Measurements from ENCODE around the gene PIGS.
"Not testable (repeated sequence)": the region's sequence is repeated elsewhere in the genome, so short reads cannot be mapped to it uniquely, and the experiment has no call there.

Gene PIGS

DNA sequence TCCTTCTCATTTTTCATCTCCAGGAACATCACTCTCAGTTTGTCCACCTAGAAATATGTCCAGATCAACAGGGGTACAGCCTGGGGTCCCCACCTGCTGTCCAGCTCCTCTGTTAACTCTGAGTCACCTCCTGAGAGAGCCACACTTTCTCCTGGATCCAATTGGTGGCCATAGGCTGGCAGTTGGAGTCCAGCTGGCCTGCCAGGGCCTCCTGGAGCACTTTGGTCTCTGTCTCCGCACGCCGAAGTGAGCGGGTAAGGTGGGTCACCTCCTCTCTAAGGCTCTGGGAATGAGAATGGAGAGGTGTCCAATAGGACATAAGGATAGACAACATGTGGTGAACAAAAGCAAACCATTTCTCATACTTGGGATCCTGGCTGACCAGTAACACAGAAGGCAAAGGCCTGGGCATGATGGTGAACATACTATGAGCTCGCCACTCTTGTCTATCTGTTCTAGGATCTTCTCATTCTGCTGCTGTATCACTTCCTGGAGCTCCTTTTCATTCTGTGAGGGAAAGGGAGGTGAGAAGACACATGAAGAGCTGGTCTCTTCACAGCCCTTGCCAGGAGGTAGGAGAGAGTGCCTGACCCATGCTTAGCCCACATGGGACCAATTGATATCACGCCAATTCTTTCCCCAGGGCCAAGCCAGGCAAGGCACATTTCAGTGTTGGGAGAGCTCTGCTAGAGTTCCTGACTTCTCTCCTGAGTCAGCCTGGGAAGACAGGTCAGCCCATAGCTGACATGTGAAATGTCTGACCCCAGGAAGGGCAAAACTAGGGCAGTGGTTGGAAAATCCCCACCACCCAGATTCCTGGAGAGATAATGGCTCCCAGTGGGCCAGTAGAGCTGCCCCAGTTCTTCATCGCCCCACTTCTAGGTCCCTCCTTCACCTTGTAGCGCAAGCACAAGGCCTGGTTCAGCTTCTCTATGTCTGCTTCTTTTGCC lies 7.2 kb upstream of the PIGS start:
- DNase-seq: no peak

DNA sequence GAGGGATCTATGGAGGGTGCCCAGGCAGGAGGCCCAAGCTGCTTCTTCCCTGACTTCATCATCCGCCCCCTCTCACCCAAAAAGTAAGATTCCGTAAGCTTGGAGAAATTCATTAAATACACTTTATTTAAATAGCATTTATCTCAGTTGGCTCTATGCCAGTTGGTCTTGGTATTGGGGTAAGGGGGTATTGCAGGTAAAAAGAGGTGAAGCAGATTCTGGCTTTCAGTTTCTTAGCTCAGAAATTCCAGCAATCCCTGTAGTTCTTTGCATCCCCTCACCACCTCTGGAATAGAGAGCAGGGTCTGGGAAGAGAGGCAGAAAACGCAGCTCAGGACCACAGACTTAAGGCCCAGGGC lies 6.1 kb upstream of the PIGS start:
- no peak for DNase-seq

DNA sequence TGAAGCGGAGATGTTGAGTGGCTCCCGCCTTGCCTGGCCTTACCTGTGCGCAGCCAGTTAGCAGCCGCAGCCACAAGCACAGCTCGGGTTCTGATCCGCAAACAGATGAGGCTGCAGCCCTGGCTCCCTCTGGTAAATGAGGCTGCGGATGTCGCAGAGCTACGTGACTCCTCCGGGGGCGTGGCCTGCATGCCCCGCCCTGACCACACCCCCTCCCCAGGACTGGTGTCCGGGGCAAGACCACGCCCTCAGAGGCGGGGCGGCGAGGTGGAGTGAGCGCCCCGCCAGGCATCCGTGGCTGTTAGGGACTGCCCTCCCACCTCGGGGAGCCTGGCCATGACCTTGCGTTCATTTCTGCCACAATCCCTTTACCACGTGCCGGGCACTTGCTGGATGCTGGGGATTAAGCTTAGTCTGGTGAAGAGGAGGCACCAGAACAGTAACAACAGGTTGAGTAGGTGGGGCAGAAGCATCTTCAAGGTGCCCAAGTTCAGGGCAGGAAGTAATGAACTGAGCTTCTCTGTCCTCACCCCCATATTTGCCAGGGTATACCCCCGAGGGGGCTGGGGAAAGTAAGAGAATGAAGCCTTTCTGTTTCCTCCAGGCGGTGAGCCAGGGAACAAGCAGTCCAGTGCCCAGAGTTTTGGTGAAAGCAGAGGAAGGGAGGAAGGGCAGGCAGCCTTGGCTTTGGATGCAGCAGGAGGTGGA lies 5.6 kb upstream of the PIGS start, which contains the start of gene ALDOC:
ALDOC (minus strand) TSS at position 138 of the 708 bp plus-strand sequence. CDS start 1,363 bp downstream, outside the sequence.
- no peak for DNase-seq

DNA sequence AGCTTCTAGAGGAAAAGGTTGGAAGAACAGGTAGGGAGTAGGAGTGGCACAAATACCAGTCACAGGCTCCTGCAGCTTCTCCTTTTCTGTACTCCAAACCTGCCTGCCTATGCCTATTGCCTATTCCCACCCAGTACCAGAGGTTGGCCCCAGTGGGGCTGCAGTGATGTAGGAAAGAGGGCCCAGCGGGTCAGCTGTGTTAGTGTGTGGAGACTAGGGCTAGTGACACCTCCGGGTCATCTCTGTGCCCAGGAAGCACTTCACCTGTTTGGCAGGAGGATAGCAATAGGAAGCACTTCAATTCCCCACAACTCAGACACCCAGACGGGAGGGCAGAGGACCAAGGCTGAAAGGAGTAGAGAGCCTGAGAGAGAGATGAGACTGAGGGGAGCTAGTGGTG lies 4.7 kb upstream of the PIGS start:
- DNase-seq: not testable (repeated sequence)

DNA sequence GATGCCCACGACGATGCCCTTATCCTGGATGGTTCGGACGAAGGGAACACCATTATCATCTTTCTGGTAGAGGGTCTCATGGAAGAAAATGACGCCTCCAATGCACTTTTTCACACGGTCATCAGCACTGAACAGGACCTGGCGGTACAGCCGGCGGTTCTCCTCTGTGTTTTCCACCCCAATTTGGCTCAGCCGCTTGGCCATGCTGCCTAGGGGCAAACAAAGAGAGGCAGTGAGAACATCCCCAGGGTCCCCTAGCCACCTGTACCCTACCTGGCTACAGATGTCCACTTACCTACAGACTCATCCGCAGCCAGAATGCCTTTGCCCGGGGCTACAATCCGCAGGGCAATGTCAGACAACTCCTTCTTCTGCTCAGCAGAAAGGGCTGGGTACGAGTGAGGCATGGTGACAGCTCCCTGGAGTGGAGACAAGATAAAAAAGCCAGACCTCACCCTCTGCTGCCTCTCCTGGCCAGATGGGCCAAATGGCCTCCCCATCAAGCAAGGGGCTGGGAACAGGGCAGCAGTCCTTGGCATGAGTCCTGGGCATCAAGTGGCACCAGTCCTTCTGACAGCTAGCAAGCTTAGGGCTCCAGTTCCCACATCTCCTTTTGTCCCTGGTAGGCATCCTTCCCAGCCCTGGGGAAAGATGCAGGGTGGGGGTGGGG lies 3.9 kb upstream of the PIGS start:
- DNase-seq: no peak

DNA sequence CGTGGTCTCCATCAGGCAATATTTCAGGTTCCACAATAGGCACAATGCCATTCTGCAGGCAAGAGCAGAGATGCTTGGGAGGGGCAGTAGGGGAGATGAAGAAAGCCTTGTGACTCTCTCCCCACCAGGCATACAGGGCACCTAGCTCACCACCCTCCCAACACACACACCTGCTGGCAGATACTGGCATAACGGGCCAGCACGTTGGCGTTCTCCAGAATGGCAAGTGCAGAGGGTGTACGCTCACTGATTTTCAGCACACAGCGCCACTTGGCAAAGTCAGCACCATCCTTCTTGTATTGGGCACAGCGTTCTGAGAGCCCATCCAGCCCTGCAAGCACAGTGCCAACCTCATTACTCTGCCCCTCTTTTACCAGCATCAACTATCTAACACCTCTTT lies 3.2 kb upstream of the PIGS start:
- no peak for DNase-seq

DNA sequence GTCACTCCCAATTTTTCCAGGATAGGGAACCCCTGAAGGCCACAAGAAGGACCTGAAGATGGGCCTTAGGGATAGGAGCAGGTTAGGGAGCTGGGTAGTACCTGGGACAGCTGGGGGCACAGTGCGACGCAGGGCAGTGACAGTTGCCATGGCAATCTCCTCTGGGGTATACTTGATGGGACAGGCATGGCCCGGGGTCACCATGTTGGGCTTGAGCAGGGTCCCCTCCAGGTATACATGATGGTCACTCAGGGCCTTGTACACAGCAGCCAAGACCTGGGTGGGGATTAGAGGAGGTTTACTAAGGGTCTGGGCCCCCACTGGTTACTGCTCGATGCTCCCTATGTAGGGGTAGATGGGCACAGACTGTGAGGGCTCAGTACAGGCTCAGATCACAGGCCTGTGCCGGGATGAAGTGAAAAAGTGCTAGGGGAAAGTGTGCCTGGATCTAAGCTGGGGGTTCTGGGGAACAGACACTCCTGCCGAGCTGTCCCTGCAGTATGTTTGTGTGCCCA lies 2.7 kb upstream of the PIGS start:
- DNase-seq: no peak

DNA sequence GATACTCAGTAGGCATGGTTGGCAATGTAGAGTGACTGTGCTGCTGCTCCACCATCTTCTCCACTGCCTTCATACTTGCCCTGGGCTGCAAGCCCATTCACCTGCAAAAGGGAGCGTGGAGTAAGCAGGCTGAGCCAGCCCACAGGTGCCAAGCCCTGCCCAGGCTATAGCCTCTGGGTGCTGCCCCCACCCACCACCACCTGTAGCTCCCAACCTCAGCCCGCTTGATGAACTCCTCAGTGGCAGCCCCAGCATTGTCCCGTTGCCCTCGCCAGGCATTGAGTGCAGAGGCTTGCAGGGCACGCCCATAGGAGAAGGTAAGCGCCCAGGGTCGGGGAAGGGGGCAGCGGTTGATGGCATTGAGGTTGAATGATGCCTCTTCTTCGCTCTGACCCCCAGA lies 2.2 kb upstream of the PIGS start:
- DNase-seq: no peak

DNA sequence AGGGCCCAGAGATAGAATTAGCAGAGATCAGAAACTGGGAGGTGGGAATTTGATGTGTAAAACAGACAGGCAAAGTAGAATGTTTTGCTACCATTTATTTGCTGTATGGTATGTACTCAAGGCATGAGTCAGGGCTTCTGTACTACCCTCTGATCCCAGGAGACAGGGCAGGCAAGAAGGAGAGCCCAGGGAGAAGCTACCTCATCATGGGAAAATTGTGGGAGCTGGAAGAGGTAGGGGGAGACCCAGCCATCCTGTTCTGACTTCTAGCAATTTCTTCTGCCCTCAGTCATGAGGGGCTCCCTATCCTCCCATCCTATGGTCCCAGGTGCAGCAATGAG lies 1.7 kb upstream of the PIGS start:
- no peak for DNase-seq

DNA sequence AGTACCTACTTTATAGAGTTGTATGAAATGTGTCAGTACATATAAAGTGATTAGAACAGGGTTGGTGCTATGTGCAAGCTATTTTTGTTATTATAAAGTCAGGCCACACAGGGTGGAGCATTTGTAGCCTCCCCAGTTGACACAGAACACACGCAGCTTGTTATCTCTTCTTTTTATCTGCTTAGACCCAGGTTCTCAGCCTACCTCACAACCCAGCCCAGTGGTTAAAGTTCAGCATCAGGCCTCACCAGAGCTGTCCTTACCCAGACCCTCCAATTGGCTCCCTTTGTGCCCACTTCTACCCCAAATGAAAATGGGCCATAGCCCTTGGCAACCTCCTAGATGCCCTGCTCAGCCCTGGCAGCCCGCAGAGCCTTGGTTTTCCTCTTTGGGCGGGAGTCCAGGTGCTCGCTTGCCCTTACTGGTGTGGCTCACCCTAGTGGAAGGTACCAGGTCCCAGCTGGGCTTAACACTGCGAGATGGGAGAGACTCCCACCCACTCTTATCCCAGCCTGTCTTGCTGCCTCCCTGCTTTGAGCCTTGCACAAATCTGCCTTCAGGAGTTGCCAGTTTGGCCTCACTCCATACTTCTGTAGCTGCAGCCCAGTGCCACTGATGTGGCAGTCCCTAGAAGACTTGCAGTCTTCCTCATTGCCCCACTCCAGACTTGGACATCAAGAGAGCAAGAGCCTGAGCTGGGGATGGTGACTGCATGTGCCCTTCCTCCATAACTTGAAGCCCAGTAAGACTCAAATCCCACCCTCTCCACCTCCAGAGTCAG lies 1.1 kb upstream of the PIGS start:
- DNase-seq: no peak

DNA sequence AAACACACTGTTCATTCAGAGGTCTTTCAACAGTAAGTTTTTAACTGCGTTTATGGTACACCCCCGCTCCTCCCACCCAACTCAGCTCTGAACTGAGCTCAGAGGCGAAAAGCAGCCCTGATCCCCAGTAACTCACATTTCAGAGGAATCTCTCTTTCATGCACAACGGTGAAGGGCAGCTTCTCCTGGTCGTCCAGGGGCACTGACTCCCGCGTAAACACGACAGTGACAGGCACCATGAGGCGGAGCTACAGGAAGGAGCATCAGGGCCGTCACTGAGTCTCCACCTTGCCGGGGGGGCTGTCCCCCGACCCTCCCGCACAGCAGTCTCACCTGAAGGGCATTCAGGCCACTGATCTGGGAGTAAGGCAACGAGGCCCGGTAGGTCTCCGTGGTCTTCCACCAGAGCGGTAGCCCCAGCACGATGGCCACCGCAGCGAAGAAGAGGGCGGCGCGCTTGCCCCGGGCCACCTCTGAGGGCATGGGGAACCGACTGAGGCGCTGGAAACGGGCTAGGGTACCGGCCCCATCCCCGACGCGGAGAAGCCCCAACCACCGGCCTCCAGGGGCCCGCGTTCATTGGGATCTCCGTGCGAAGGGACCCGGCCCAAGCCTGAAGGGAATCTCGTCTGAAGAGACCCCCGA lies 486 bp downstream of the PIGS start:
- DNase-seq: no peak

DNA sequence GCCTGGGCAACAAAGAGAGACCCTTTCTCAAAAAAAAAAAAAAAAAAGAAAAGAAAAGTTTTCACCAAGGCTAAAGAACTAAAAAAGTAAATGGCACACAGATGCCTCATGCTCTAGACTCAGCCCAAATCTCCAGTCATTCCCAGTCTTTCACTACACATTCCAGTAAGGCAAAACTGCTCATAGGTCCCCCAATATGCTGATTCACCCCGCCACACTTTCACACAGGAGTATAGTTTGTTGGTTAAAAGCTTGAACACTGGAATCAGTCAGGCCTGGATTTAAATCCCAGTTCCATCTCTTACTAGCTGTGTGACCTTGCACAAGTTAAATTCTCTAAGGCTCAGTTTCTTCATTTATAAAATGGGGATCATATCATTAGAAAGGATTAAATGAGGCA lies 1.9 kb downstream of the PIGS start:
- DNase-seq: no peak

DNA sequence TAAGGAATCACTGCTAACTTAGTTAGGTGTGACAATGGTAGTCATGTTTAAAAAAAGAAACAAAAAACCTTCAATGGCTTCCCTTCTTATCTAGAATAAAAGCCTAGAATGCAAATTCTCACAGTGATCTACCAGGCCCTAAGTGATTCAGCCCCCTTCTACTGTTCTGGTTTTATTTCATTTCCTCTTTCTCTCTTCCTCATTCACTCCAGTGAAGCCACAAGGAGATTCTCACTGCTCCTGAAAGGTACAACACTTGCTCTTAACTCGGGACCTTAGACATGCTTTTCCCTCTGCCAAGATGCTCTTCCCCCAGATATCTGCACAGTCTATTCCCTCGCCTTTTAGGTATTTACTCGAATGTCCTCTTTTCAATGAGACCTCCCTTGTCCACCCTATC lies 3.7 kb downstream of the PIGS start:
- no peak for DNase-seq

DNA sequence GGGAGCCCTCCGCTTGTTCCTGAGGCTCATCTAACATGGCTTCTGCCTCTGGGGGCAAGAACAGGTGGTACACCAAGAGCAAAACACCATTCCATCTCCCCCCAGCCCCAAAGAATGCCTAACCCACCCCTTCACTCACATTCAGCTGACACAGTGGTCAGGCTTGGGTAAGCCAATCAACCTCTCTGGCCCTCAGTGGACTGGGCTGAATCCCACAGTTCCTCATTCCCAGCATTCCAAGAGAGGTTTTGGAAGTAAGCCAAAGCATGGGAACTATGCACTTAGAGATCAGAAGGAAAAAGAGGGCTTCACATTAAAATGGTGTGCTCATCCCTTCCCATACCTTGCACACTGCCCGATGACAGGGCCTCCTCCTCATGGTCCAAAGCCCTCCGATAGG lies 7.8 kb downstream of the PIGS start:
- DNase-seq: no peak

DNA sequence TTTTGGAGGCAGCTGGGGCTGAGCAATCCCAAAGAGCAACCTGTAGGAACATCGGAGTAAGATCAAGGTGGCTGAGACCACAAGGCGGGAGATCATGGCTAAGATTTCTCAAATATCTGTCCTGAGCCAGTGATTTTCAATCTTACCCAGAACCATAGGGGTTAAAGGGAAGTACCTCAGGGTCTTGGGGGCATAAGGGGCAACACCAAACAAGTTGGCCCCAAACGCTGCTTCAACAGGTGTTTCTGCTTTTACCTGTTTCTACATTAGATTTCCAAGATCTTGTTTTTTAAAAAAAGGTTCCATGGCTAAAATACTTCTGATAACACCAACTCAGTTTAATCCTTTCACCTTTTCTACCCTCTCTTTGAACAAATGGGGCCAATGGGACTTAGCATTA lies 16.3 kb downstream of the PIGS start:
- no peak for DNase-seq

DNA sequence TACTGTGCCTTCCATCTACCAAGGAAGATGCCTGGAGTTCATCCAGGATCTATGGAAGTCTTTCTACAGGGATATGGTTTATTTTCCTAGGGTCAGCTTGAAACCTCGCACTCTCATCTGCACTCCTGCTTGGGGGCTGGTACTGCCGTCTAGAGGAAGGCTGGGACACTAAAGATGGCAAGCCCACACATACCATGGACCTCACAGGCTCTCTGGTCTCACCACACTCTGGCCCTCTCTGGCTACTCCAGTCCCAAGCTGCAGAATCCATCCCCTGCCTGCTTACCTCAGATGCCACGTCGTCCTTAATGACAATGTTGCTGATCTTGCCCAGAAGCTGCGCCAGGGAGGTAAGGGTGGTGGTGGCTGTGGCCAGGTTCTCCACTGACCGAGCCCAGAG lies 16.8 kb downstream of the PIGS start:
- no peak for DNase-seq

DNA sequence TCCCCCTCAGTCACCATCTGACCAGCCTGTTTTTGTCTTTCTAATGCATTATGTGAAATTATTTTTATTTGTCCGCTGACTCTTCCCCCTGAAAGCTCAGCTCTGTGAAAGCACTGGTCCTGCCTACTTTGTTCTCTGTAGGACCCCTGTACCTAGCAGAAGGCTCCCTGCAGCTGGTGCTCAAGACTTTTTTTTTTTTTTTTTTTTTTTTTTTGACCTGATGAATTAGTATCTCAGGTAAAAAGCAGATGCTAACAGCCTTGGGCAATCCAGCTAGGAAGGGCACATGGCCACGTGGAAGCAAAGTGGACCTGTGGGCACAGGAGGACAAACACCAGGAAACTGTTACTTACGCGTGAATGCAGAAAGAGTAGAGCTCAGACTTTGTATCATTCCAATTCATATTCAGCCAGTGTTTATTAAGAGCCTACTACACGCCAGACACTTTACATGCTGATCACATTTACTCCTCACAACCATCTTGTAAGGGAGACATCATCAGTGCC lies 18.3 kb downstream of the PIGS start:
- DNase-seq: no peak

DNA sequence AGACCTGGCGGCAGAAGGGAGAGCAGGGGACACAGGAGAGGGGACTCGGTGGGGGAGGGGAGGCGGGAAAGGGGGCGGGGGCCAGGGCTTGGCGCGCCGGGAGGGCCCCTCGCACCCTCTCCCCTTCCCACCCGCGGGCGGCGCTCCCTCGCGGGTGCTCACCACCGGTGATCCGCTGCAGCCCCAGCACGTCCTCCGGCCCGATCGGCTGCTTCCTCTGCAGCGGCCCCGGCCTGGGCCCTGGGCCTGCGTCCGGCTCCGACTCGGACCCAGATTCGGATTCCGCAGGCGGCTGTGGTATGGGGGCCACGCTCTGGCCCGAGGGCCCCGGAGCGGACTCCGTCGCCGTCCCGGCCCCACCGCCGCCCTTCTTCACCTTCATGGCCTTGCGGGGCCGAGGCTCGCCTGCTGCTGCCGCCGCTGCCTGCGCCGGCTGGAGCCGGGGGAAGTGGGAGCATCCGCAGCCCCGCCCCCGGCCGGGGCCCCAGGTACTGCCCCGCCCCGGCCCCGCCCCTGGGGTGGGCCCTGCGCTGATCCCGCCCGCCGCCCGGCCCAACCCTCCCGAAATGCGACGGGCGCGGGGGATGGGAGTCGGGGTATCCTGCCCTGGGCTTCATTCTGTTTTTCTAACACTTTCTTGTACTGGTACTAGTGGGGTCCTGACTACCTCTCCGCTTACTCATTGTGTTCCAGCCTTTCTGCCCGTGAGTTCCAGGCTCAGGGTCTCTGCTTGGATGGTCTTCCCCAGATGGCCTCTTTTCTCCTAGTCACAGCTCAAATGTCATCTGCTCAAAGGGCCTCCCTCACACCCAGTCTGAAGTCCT lies 18.9 kb downstream of the PIGS start, which contains the start of gene UNC119:
UNC119 (minus strand) TSS at position 449 of the 824 bp plus-strand sequence; CDS start at position 382, 67 bp downstream.
- peak; percentile 41 for DNase-seq

DNA sequence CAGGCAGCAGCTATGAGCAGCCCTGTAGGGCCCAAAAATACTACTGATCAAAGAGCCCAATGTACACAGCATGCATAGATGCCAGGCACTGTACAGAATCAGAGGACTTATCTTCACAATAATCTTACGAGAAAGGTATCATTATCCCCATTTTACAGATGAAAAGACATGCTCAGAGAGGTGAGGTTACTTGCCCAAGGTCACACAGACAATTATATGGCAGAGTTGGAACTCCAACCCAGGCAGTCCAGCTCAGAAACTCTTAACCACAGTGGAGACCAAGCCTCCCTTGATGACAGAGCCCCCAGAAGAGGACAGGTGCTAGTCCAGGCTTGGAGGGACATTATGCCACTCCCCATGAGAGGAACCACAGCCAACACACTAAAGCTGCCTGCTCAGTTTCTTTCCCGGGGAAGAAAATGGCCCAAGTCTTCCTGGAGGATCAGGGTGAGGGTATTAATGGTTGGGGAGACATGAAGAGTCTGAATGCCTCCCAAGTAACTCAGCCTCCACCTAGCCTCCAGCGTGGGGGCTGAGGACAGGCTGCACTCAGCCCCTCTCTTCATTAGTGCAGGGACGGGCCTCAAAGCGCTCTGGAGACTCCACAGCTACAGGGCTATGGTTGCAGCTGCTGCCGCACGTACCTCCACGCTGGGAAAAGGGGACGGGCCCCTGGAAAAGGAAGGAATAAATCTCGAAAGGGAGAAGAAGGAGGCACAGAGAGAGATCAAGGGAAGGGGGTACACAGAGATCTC lies 19.7 kb downstream of the PIGS start:
- DNase-seq: no peak

DNA sequence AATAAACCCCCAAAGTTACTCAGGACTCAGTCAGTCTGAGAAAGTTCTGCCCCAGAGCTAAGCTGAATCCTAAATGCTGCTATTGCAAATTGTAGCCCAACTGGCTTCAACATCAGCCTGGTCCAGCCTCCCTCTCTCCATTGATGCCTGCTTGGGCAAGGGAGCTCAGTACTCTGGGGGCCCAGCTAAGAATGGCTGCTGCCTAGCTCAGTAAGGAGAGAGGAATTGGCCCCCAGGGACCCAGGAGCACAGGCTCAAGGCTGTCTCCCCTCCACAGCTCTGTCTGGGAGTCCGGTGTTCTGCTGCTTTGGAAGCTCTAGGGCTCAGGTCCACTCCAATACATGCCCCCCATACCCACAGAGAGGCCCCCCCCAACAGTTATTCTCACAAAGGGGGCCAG lies 20.5 kb downstream of the PIGS start:
- no peak for DNase-seq
